ENCODE results near the gene PSMG4.

The PSMG4 gene

DNA sequence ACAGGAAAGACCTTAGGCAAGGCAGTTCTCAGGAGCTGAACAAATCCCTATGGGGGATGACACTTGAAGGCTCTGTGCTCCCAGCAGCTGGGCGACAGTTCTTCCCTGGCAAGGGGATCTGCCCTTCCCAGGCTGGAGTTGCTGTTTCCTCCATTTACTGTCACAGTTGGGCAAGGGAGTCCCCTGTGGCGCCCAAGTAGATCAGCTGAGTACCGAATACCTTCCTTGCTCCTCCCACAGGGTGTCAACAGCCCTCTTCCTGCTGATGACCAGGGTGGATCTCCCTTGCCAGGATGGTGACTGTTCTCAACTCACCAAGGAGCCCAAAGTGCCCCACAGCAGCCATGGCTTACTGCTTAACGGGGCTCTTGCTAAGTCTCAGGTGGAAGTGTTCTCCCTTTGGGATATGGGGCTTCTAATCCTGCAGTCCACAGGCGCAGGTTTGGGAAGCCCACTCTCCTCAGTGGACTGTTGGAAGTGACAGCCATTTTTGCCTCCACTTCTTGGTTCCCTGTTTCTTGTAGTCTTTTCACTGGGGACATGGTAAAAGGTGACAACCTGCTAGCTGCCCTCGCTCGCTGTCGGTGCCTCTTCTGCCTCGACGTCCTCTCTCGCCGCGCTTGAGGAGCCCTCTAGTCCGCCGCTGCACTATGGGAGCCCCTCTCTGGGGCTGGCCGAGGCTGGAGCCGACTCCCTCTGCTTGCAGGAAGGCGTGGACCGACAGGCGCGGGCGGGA lies 5.7 kb upstream of the PSMG4 start:
- DNase-seq: no peak

DNA sequence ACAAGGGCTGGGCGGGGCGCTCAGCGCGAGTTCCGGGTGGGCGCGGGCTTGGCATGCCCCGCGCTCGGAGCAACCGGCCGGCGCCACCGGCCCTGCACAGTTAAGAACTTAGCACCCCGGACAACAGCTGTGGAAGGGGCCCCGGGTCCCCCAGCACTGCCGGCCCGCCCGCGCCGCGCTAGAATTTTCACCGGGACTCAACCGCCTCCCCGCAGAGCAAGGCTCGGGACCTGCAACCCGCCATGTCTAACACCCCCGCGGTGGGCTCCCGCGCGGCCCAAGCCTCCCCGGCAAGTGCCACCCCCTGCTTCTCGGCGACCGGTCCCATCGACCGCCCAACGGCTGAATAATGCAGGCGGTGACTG lies 5.2 kb upstream of the PSMG4 start:
- DNase-seq: no peak

DNA sequence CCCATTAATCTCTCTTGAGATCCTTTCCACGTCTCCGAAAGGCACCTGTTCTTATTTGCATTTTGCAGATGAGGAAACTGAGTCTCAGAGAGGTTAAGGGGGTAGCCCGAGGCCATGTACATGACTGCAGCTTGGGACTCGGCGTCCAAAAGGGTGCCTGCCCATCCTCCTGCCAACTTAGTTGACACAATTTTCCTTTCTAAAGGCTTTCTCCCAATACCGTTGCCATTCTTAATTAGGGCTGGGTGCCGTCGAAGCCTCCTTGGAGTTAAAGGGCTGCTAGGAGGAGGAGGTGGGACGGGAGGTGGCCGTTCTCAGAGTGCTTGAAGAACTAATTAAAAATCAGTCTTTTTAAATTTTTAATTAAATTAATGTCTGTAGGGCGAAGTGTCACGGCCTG lies 546 bp upstream of the PSMG4 start:
- DNase-seq: no peak

DNA sequence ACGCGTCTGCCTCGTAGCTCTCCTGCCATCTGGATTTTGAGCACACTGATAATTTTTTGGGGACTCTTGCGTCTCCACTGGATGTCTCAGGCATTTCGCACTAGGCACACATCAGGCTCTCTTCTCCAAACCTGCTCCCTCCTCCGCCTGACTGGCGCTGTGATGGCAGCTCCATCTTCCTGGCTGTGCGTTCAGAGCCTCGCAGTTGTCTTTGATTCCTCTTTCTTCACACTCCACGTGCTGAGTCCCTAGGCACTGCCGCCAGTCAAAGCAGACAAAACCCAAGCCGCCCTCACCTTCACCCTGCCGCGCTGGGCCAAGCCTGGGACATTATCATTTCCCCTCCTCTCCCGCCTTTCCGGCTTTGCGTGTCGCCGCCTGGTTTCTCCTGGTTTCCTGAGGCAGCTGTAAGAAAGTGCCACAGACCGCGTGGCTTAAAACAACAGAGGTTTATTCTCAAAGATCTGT lies 778 bp downstream of the PSMG4 start:
- peak; percentile 7 for DNase-seq

DNA sequence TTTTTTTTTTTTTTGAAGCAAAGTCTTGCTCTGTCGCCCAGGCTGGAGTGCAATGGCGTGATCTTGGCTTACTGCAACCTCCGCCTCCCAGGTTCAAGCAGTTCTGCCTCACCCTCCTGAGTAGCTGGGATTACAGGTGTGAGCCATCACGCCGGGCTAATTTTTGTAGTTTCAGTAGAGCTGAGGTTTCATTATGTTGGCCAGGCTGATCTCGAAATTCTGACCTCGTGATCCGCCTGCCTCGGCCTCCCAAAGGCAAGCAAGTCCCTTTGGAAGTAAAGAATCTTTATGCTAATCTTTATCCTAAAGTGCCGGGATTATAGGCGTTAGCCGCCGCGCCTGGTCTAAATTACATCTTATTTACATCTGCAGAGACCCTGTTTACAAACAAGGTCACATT lies 1.5 kb downstream of the PSMG4 start:
- DNase-seq: no peak

DNA sequence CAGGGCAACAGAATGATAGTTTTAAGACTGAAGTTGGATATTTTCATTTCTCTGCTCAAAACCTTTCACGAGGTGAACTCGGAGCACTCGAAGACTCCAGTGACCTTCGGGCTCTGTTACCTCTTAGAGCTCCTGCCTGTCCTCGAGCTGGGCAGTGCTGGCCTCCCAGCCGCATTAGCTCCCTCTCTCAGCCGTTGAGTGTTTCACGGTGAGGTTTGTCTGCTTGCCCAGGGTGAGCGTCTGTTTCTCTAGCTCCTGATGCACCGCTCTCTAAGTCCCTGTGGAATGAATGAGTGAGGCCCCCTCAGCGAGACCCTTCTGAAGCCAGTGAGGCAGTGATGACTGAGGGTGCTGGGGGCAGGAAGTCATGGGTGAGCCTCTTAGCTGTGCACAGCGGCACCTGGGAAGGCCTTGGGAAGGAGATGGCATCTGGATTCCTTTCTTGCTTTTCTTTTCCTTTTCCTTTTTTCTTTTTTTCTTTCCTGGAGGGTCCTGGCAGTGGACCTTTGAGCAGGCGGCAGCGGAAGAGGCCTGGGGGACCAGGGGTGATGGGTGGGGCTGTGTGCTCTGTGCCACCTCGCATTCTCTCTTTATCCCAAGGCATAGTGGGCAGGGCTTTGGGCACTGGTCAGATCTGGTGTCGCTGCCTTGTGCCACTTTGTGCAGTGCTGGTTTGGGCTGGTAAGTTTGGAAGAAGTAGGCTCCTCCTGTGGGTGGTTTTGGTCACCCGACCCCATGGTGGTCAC lies 2.2 kb downstream of the PSMG4 start:
- no peak for DNase-seq

DNA sequence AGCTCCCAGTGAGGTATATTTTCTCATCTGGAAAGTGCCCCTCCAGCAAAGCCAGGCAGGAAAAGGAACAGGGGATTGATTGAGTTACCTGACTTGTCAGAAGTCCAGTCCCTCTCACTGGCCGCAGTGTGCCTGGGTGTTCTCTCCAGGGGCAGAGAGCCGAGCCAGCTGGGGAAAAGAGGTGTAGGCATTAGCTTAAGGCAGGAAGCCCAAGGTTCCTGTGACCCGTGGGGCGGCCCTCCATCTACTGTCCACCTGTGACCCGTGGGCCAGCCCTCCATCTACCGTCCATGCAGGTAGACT lies 2.7 kb downstream of the PSMG4 start:
- no peak for DNase-seq

DNA sequence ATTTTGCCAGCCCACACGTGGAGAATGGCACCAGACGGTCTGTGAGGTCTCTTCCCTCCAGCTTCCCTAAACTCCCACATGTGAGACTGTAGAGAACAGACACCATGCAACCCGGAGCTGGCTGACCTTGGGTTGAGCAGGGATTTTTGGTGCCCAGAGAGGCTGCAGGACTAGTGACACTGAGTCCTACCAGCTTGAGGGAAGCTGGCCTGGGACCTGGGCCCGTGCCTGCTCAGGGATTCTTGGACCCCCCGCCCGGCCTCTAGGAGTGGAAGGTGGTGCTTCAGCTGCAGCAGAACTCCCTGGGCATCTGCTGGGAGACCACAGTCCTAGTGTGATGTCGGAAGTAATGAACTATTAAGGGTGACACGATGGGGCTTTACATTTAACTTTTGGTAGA lies 3.2 kb downstream of the PSMG4 start:
- no peak for DNase-seq

DNA sequence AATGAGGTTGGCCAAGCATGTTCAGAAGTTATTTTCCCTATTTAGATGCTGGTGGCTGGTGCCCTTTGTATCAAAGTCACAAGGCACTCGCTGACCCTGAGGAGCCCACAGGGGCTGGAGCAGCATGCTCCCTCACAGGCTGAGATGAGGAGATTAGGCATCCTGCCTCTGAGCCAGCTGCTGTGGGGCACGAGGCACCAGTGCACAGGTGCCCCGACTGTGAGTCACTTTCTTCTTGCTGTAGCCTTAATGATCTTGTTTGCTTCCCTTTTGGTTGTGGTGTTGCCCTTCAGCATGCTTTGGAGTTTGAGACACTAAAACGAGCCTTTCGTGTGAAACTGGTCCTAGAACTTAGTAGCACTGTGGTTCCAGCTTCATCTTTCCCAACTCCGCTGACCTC lies 4.3 kb downstream of the PSMG4 start:
- DNase-seq: no peak

DNA sequence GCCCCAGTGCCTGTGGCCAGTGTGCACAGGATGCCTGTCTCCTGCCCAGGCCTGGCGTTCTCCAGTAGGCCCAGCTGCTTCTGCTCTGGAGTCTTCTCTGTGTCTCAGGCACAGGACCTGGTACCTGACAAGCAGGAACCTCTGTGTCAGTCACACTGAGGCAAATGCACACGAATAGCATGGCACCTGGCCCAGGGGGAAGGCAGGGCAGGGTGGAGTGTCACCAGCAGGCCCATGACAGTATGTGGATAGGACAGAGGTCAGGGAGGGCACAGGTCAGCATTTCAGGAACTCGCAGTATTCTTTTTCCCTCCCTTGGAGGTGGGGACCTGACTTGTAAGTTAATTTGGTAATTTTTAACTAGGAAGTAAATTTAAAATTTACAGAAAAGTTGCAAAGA lies 5.6 kb downstream of the PSMG4 start:
- no peak for DNase-seq

DNA sequence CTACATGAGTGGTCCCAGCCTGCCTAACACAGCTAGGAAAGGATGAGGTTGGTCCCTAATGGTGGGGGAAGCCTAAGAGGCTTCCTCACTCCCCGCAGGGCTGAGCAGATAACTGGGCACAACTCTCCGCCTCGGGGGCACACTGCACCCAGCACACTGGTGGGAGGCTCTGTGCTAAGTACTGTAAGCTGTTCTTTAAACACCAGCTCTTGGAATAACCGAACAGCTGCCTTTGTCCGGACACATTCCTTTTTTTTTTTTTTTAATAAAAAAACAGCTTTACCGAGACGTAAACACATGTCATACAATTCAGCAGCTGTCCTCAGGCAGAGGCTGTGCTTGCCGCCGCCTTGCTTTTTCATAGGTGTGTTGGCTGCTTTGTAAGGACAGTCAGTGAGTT lies 6.9 kb downstream of the PSMG4 start:
- DNase-seq: no peak

DNA sequence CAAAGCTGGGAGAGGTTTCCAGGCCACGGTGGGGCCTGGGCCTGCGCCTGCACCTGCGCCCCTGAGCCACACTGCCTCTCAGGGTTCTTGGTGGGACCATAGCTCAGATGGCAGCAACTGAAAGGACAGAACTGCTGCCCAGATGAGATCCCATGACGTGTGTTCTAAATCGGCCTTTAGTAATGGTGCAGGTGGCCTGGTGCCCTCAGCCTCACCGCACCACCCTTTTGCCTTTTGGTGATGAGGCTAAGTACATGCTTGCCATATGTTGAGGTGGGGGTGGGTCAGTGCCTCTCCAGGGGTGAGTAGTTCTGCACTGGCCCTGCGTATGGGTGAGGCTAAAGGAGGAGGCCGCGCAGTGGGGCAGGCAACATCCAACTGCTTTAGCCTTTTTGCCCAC lies 7.4 kb downstream of the PSMG4 start:
- no peak for DNase-seq

DNA sequence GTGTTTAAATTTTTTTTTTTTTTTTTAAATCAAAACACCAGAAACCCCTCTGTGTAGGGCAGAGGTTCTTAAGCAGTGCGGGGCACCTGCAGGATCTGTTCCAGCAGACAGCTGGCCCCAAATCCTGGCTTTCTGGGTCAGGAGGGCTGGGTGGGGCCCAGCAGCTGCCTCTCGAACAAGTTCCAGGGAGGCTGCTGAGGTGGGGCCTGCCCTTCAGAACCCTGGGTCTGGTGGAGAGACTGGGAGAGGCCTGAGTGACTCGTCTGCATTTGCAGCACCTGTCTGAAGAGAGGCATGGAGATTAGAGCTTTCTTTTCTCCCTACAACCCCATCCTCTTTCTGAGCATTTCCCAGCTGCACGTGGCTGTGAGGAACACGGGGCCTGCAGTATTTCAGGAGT lies 8.4 kb downstream of the PSMG4 start:
- DNase-seq: no peak

DNA sequence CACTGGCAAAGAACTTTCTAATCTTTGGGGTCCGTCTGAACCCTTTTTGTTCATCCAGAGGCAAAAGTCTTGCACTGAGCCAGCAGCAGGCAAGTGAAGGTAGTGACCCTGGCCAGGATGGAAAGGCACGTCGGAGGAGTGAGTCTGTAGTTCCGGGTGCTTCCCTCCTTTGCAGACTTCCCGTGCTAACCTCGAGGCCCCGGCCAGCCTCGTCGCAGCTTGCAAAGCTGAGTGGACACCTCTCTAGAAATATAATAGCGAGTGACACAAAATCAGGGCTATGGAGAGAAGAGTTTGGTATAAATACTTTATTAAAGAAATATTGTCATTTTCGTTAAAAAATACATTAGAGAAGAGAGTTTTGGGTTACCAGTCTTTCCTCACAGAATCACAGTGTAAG lies 9.9 kb downstream of the PSMG4 start:
- DNase-seq: no peak

DNA sequence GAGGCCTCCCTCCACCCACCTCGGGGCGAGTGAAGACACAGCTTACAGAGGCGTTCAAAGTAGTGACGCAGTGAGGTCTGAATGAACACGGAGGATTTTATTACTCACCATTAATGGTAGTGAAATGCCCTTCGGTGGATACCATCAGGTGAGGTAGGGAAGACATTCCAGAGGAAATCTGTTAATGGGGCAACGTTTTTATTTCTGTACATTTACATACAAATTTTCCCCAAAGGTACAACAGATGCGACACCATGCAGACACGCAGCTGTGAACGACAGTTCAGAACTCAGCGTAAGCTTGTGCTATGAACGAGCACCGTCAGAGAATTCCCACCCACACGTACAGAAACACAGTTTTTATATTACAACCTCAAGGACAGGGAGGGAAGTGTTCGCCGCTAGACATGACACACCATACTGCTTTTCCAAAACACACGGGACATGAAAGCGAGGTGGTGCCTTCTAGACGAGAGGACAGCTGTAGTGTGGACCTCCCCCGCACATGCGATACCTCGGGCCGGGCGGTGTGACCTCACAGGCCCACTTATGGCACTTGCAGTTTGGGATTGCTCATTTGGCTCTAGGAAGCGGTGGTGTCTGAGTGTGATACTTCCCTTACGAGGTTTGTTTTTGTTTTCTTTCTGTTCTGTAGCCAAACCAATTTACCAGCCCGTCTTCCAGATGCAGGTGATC lies 10.7 kb downstream of the PSMG4 start:
- DNase-seq: no peak

DNA sequence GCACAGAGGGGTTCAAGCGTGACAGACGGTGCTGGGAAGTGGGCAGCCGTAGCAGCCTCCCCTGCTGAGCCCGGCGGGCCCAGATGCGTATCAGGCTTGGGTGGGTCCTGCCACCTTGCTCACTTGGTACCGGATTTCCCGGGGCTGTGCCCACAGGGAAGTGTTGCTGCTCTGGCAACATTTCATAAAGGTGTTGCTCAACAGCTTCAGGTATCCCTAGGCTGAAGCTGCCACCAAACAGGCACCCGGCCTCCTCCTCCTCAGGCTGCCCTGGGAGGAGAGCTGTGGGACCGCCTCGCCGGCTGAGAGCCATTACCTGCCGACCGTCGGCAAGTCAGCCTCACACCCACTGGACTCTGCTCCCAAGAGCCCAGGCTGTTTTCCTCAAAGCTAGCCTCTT lies 11.5 kb downstream of the PSMG4 start:
- no peak for DNase-seq

DNA sequence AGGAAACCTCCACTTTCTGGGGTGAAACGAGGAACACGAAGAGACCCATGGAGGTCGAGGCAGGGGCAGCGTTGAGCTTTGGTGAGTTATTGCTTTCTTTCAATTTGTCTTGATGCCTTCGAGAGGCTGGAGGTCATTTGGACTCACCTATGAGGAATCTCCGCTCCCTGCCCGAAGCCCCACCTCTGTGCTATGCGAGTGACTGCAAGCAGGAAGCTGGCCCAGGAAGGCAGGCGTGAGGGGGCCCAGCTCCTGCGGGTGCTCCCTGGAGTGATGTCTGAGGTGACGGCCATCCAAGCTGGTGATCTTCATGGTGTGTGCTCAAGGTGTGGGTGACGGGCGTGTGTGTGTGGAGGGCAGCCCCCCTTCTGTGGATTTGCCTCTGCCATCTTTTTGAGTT lies 13.0 kb downstream of the PSMG4 start:
- no peak for DNase-seq

DNA sequence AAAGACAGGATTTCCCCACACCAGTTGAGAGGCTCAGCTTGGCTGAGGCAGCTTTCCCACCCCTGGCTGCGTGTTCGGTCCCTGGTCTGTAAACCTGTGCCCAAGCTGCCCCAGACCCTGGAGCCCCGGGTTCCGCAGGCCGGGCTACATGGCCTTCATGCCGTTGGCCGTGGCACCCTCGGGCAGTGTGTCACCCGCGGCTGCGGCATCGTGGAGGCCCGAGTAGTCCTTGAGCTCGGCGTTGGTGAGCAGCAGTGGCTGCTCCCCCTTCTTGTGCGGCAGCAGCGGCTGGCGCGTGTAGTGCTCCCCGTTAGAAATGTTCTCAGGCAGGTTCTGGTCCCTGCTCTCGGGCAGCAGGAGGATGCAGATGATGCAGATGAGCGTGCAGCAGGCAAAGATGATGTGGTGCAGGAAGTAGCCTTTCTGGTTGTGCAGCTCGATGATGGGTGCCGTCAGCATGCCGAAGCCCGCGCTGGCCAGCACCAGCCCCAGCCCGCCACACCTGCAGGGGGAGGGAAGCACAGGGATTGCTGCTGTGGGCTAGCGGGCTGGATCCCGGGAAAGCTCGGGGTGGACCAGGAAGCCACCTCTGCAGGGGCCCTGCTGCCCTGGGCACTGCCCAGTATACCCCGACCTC lies 14.3 kb downstream of the PSMG4 start:
- DNase-seq: no peak

DNA sequence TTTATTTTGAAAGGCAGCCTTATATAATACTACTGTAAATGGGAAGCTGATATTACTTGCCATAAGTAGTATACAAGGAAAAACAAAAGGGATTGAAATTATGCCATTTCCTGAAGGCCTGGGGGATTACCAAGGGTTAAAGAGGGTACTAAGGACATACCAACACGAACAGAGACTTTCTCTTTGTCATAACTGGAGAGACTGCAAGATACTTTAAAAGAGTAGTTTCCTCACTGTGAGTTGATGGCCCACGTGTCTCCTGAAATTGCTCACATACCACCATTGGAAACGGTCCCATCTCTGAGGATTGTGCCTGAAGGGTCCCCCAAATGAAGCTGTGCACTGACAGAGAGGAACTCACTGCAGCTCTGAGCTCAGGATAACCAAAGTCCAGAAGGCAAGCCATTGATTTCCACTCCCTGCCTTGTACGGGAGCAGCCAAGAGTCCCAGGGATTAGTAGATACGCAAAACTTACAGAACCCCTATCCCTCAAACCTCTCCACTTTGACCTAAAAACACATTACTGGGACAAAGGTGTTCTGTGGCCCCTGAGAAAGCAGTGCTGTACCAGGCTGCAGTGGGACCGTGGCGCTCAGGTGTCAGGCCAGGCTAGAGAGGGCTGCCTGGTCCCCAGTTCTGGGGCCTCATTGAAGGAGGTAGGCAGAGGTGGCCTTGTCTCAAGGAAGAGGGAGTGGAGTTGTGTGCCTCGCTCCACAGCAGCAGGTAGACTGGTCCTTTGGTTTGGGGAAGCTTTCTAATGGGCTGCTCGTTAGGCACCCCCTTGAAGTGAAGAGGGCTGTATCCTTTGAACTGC lies 15.2 kb downstream of the PSMG4 start:
- DNase-seq: no peak

DNA sequence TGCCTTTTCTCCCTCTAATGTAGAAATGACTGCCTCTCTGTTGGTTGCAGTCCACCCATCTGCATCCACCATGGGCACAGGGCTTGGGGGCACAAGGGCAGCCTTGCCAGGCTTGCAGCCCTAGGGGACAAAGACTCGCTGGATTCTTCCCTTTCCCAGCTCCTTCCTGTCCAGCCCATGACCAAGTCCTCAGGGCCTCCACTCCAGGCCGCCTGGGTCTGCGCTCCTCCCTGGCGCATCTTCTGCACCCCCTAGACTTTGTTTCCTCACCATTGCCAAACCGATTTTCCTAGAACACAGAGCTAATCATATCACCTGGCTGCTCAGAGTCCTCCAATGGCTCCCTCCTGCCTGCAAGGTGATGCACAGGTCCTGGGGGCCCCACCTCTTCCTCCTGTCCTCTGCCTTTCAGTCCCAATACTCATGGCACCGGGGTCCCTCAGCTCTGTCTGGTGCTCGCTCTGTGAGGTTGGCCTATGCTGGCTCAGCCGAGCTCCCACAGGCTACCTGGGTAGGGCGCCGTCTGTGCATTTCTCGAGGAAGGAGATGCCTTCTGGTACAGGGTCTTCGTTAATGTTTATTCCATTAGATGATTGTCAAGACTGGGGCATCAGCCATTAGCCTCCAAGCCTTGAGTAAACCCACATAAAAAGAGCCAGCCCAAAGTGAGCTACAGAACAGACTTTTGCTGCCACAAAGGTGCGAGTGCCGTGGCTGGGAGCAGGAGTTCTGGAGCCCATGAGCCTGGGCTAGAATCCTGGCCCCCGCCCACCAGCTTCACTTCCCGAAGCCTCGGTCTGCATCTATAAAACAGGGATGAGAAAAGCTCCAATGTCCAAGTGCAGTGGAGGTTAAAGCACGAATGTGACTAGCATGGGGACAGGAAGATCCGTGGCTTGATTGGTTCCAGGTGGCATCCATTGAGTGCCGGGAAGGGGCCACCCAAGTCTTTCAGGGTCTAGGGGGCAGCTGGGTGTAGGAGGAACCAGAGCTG lies 17.7 kb downstream of the PSMG4 start:
- DNase-seq: no peak

DNA sequence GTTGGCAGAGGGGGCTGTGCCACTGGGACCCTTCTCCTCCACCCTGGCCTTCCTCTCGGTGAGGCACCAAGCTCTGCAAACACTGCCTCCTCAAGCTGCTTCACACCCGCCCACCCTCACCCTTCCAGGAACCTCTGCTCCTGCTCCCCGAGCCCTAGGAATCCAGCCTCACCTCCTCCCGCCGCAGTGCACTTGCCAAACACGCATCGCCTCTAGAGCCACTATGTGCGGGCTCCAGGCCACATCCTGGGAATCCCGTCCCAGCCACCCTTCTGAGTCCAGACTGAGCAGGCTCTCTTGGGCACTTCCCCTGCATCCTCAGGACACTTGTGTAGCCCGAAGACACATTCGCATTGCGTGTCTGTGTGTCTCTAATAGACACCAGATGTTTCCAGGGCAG lies 18.5 kb downstream of the PSMG4 start:
- no peak for DNase-seq
